ENCODE results near the gene LAMA2. TPM values are rescaled to one million over a fixed set of nuclear protein-coding genes. Genes with fewer than 3 reads are reported as not detected.
A peak's percentile ranks its signal among the peaks of the same experiment; 100 is the strongest.

Gene LAMA2
- total RNA-seq, 1 donor from 2014 or later: 11.4 TPM

- FAIRE-seq: no peak
- DNase-seq (ENCODE audit: low spot score in 2 of 2): no peak
Observed at GRCh38 chr6:129281168-129281796, 398.3 kb downstream of the LAMA2 start.

- FAIRE-seq (no peak), DNase-seq (ENCODE audit: low spot score in 2 of 2) (no peak)
Observed at GRCh38 chr6:129282019-129282418, 399.1 kb downstream of the LAMA2 start.

GRCh38 chr6:129284225-129284624 lies 401.3 kb downstream of the LAMA2 start:
- FAIRE-seq (no peak), DNase-seq (ENCODE audit: low spot score in 2 of 2) (no peak)

- no peak for FAIRE-seq
- no peak for DNase-seq (ENCODE audit: low spot score in 2 of 2)
Observed at GRCh38 chr6:129287231-129288177, 404.6 kb downstream of the LAMA2 start.

- DNase-seq (ENCODE audit: low spot score in 2 of 2) (no peak), FAIRE-seq (peak; percentile 62)
Observed at GRCh38 chr6:129289442-129289841, 406.5 kb downstream of the LAMA2 start.

GRCh38 chr6:129292836-129293235 lies 409.9 kb downstream of the LAMA2 start:
- no peak for DNase-seq (ENCODE audit: low spot score in 2 of 2)
- no peak for FAIRE-seq

- DNase-seq (ENCODE audit: low spot score in 2 of 2) (no peak), FAIRE-seq (no peak)
Observed at GRCh38 chr6:129297592-129297991, 414.7 kb downstream of the LAMA2 start.

- DNase-seq (ENCODE audit: low spot score in 2 of 2) (no peak), FAIRE-seq (no peak)
Observed at GRCh38 chr6:129302671-129303070, 419.7 kb downstream of the LAMA2 start.

GRCh38 chr6:129306826-129307225 lies 423.9 kb downstream of the LAMA2 start:
- DNase-seq (ENCODE audit: low spot score in 2 of 2) (no peak), FAIRE-seq (no peak)

GRCh38 chr6:129307845-129308244 lies 424.9 kb downstream of the LAMA2 start:
- DNase-seq (ENCODE audit: low spot score in 2 of 2): no peak
- no peak for FAIRE-seq

GRCh38 chr6:129309154-129309553 lies 426.2 kb downstream of the LAMA2 start:
- DNase-seq (ENCODE audit: low spot score in 2 of 2) (no peak), FAIRE-seq (peak; percentile 71)

GRCh38 chr6:129312880-129313279 lies 429.9 kb downstream of the LAMA2 start:
- no peak for FAIRE-seq
- DNase-seq (ENCODE audit: low spot score in 2 of 2): no peak

- DNase-seq (ENCODE audit: low spot score in 2 of 2) (peak in 1 of 2 donors; percentile 8), FAIRE-seq (no peak)
Observed at GRCh38 chr6:129314575-129314974, 431.6 kb downstream of the LAMA2 start.

GRCh38 chr6:129317931-129318820 lies 435.2 kb downstream of the LAMA2 start:
- FAIRE-seq (peak; percentile 17), DNase-seq (ENCODE audit: low spot score in 2 of 2) (no peak)

- DNase-seq (ENCODE audit: low spot score in 2 of 2): no peak
- FAIRE-seq: no peak
Observed at GRCh38 chr6:129320892-129321291, 438.0 kb downstream of the LAMA2 start.

GRCh38 chr6:129321303-129321702 lies 438.4 kb downstream of the LAMA2 start:
- DNase-seq (ENCODE audit: low spot score in 2 of 2) (no peak), FAIRE-seq (no peak)

GRCh38 chr6:129324345-129324744 lies 441.4 kb downstream of the LAMA2 start:
- FAIRE-seq (no peak), DNase-seq (ENCODE audit: low spot score in 2 of 2) (no peak)

- FAIRE-seq (no peak), DNase-seq (ENCODE audit: low spot score in 2 of 2) (no peak)
Observed at GRCh38 chr6:129329678-129330077, 446.7 kb downstream of the LAMA2 start.

GRCh38 chr6:129331450-129332138 lies 448.7 kb downstream of the LAMA2 start:
- no peak for DNase-seq (ENCODE audit: low spot score in 2 of 2)
- no peak for FAIRE-seq

GRCh38 chr6:129335792-129336191 lies 452.9 kb downstream of the LAMA2 start:
- FAIRE-seq: no peak

More at GRCh38 chr6:129335792-129336191, 452.9 kb downstream of the LAMA2 start:
- DNase-seq (ENCODE audit: low spot score in 2 of 2): no peak
